ENCODE results near the gene CDNF. TPM values are rescaled to one million over a fixed set of nuclear protein-coding genes. Genes with fewer than 3 reads are reported as not detected.

CDNF gene
- total RNA-seq, 2 donors from 2014 or later: 0.51 to 1.2 TPM

GRCh38 chr10:14815681-14816080 is 22.2 kb downstream of the CDNF start:
- H3K9me3 ChIP-seq (ENCODE audit: control insufficient read depth, low read length): no peaks in the 10 kb centered on the region
- H3K27me3 ChIP-seq (ENCODE audit: control insufficient read depth, insufficient read depth, low read length, poor library complexity, severe bottlenecking): no peaks in the 10 kb centered on the region
- Mint-ChIP-seq H3K27ac (no peak overlapping the region), H3K36me3 (ENCODE audit: low read depth) (no peaks in the 10 kb centered on the region), H3K27me3 (ENCODE audit: insufficient read depth) (no peaks in the 10 kb centered on the region), H3K9me3 (peaks cover 2% of the 10 kb centered on the region), H3K4me3 (no peak overlapping the region), H3K4me1 (peaks cover 7% of the 10 kb centered on the region)
- no peak for TF ChIP-seq CTCF (conservative IDR thresholded peaks at IDR 0.05)
- DNase-seq: no peak
- no peaks in the 10 kb centered on the region for H3K4me1 ChIP-seq (ENCODE audit: control insufficient read depth, insufficient read depth, low read length)
- H3K4me3 ChIP-seq (ENCODE audit: low read length): no peak overlapping the region
- WGBS, 2 experiments (ENCODE audit: insufficient coverage in 1 of 2, insufficient read length in 1 of 2): 89 to 91% methylated on average over 4 to 6 of the region's 6 CpGs
- no peak overlapping the region for H3K27ac ChIP-seq (ENCODE audit: low read depth, low read length)
- H3K9ac ChIP-seq (ENCODE audit: extremely low read depth, low read length, poor library complexity, severe bottlenecking): no peak overlapping the region
- no peaks in the 10 kb centered on the region for H3K36me3 ChIP-seq (ENCODE audit: control insufficient read depth, insufficient read depth, low read length)

GRCh38 chr10:14812271-14812670 is 25.6 kb downstream of the CDNF start:
- H3K9ac ChIP-seq (ENCODE audit: extremely low read depth, low read length, poor library complexity, severe bottlenecking): no peak overlapping the region
- WGBS, 2 experiments (ENCODE audit: insufficient coverage in 1 of 2, insufficient read length in 1 of 2): 95% methylated on average over 3 of the region's 3 CpGs
- Mint-ChIP-seq H3K27ac (no peak overlapping the region), H3K9me3 (peaks cover 2% of the 10 kb centered on the region), H3K4me1 (peaks cover 7% of the 10 kb centered on the region), H3K36me3 (ENCODE audit: low read depth) (no peaks in the 10 kb centered on the region), H3K27me3 (ENCODE audit: insufficient read depth) (no peaks in the 10 kb centered on the region), H3K4me3 (no peak overlapping the region)
- H3K9me3 ChIP-seq (ENCODE audit: control insufficient read depth, low read length): no peaks in the 10 kb centered on the region
- no peaks in the 10 kb centered on the region for H3K36me3 ChIP-seq (ENCODE audit: control insufficient read depth, insufficient read depth, low read length)
- TF ChIP-seq CTCF (conservative IDR thresholded peaks at IDR 0.05): no peak
- no peaks in the 10 kb centered on the region for H3K27me3 ChIP-seq (ENCODE audit: control insufficient read depth, insufficient read depth, low read length, poor library complexity, severe bottlenecking)
- no peak for DNase-seq
- H3K4me1 ChIP-seq (ENCODE audit: control insufficient read depth, insufficient read depth, low read length): no peaks in the 10 kb centered on the region
- no peak overlapping the region for H3K4me3 ChIP-seq (ENCODE audit: low read length)
- no peak overlapping the region for H3K27ac ChIP-seq (ENCODE audit: low read depth, low read length)

GRCh38 chr10:14810969-14811953 is 26.6 kb downstream of the CDNF start:
- Mint-ChIP-seq H3K27ac (no peak overlapping the region), H3K27me3 (ENCODE audit: insufficient read depth) (no peaks in the 10 kb centered on the region), H3K4me1 (peaks cover 7% of the 10 kb centered on the region), H3K9me3 (no peaks in the 10 kb centered on the region), H3K4me3 (no peak overlapping the region), H3K36me3 (ENCODE audit: low read depth) (no peaks in the 10 kb centered on the region)
- DNase-seq: peak; percentile 53
- TF ChIP-seq CTCF (conservative IDR thresholded peaks at IDR 0.05): peak; percentile 9
- WGBS, 2 experiments (ENCODE audit: insufficient coverage in 1 of 2, insufficient read length in 1 of 2): 82 to 92% methylated on average over 7 to 9 of the region's 9 CpGs
- Histone ChIP-seq H3K9ac (ENCODE audit: extremely low read depth, low read length, poor library complexity, severe bottlenecking) (no peak overlapping the region), H3K4me1 (ENCODE audit: control insufficient read depth, insufficient read depth, low read length) (no peaks in the 10 kb centered on the region), H3K36me3 (ENCODE audit: control insufficient read depth, insufficient read depth, low read length) (no peaks in the 10 kb centered on the region), H3K27ac (ENCODE audit: low read depth, low read length) (no peak overlapping the region), H3K27me3 (ENCODE audit: control insufficient read depth, insufficient read depth, low read length, poor library complexity, severe bottlenecking) (no peaks in the 10 kb centered on the region), H3K4me3 (ENCODE audit: low read length) (no peak overlapping the region), H3K9me3 (ENCODE audit: control insufficient read depth, low read length) (no peaks in the 10 kb centered on the region)

All from endodermal cell (in vitro differentiated cells).